ENCODE data around the gene NDUFS6. TPM values are rescaled to one million over a fixed set of nuclear protein-coding genes. Genes with fewer than 3 reads are reported as not detected.

The NDUFS6 gene
- total and polyA plus RNA-seq, 10 donors: 18.2 to 74.2 (median 29.2) TPM

DNA sequence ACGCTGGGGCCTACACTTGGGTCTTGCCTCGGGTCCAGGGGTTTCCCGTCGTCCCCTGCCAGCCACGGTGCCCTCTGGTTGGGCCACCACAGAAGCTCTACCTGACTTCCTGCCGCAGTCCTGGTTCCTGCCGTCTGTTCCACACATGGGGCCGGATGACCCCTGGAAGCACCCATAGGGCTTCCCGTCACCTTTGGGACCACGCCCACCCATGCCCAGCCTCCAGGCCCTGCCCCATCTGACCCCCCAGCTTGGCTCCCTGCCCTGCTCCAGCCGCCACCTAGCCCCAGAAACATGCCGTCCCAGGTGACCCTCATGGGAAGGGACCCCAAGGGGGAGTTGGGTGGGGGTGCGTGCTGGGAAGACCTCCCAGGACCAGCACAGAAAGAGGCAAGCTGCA, 15.2 kb upstream of the NDUFS6 start:
- no peaks in the 10 kb centered on the region for H3K9me3 ChIP-seq
- no peak overlapping the region for H3K27ac ChIP-seq
- peak; percentile 61 for DNase-seq
- no peak overlapping the region for H3K4me3 ChIP-seq
- H3K36me3 ChIP-seq: no peaks in the 10 kb centered on the region
- peaks cover 0 to 39% (median 8%) of the 10 kb centered on the region in 6 donors for H3K4me1 ChIP-seq
- peaks cover 0 to 24% (median 0%) of the 10 kb centered on the region in 7 donors for H3K27me3 ChIP-seq (replicated peaks in 1 of 7)
- WGBS, 5 donors: 83 to 93% (median 90%) methylated on average over 6 to 13 of the region's 13 CpGs
- TF ChIP-seq, protein P1, sequence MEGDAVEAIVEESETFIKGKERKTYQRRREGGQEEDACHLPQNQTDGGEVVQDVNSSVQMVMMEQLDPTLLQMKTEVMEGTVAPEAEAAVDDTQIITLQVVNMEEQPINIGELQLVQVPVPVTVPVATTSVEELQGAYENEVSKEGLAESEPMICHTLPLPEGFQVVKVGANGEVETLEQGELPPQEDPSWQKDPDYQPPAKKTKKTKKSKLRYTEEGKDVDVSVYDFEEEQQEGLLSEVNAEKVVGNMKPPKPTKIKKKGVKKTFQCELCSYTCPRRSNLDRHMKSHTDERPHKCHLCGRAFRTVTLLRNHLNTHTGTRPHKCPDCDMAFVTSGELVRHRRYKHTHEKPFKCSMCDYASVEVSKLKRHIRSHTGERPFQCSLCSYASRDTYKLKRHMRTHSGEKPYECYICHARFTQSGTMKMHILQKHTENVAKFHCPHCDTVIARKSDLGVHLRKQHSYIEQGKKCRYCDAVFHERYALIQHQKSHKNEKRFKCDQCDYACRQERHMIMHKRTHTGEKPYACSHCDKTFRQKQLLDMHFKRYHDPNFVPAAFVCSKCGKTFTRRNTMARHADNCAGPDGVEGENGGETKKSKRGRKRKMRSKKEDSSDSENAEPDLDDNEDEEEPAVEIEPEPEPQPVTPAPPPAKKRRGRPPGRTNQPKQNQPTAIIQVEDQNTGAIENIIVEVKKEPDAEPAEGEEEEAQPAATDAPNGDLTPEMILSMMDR (IDR thresholded peaks at IDR 0.05 in 8 of 11, conservative IDR thresholded peaks at IDR 0.05 in 3 of 11): no peak
- TF ChIP-seq POLR2AphosphoS5 (IDR thresholded peaks at IDR 0.05) (no peak), POLR2A (IDR thresholded peaks at IDR 0.05) (no peak)
- intact Hi-C loops (cut with DNase I; ENCODE audit: low total_unique reads): no loop called here

DNA sequence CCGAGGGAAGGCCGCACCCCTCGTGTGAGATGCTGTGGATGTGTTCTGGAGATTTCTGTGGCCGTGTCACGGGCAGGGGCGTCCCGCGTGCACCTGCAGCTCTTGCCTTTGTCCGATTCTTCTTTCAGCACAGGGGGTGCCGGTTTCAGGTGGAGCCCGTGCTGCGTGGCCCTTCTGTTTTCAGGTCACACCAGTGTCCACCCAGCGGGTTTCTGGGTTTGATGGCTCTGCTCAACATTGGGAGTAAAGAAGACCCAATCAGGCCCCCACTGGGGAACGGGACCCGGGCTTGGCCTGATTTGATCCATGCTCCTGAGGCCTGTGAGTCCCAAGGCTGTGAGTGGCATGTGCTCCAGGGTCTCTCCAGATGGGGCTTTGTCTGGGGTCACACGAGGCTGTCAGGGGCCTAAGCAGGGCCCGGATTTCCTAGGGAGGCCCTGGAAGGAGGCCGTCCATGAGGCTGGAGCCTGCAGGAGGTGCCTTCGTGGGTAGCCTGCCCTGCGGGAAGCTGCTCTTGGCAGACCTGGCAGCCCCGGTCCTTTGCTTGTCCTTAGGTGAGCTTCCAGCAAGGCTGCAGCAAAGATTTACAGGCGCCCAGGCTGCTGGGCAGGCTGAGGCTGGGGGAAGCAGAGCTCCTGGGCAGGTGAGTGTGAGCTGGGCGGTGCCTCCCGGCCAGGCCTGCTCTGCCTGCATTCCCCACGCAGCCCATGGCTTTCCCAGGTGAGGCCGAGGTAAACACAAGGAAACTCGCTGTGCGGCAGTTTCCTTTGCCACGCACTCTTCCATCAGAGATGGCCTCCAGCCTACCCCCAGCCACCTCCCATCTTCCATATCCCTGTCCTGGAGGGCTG, 14.4 kb upstream of the NDUFS6 start:
- 89 to 94% (median 91%) methylated on average over 20 to 29 of the region's 29 CpGs for WGBS, 5 donors
- H3K36me3 ChIP-seq: no peaks in the 10 kb centered on the region
- peak; percentile 71 for DNase-seq
- TF ChIP-seq, protein P1 (IDR thresholded peaks at IDR 0.05 in 8 of 11, conservative IDR thresholded peaks at IDR 0.05 in 3 of 11): no peak
- no peak for TF ChIP-seq POLR2AphosphoS5 (IDR thresholded peaks at IDR 0.05)
- no peak for TF ChIP-seq POLR2A (IDR thresholded peaks at IDR 0.05)
- no peak overlapping the region for H3K27ac ChIP-seq
- no peak overlapping the region for H3K4me3 ChIP-seq
- no peaks in the 10 kb centered on the region for H3K9me3 ChIP-seq
- peaks cover 0 to 44% (median 10%) of the 10 kb centered on the region in 6 donors for H3K4me1 ChIP-seq
- H3K27me3 ChIP-seq (replicated peaks in 1 of 7): peaks cover 0 to 24% (median 0%) of the 10 kb centered on the region in 7 donors
- intact Hi-C loops (cut with DNase I; ENCODE audit: low total_unique reads): no loop called here

DNA sequence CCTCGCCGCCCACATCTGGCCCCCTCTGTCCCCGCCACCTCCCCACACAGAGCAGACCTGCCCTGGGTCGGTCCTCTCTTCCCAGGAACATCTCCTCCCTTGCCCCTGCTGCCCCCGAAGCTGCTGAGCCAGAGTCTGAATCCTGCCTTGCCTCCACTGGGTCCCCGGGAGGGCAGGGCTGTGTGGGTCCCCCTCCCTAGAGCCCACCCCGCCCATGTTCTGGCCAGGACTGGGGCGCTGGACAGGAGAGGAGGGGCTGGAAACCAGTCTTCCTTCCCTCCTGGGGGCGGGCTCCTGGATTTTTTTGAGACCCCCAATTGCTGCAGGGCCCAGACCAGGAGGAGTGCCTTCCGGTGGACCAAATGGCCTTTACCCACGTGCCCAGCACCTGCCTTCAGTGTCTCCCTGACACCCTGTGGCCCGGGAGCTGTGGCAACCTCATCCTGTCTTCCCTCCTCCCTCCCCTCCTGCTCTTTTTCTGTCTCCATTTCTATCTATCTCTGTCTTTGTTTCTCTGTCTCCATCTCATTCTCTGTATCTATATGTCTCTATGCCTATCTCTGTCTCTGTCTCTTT, 13.6 kb upstream of the NDUFS6 start:
- H3K4me1 ChIP-seq: peaks cover 0 to 45% (median 13%) of the 10 kb centered on the region in 6 donors
- no peak overlapping the region for H3K4me3 ChIP-seq
- no peaks in the 10 kb centered on the region for H3K9me3 ChIP-seq
- peaks cover 0 to 24% (median 0%) of the 10 kb centered on the region in 7 donors for H3K27me3 ChIP-seq (replicated peaks in 1 of 7)
- H3K36me3 ChIP-seq: no peaks in the 10 kb centered on the region
- no peak overlapping the region for H3K27ac ChIP-seq
- DNase-seq: no peak
- no peak for TF ChIP-seq POLR2A (IDR thresholded peaks at IDR 0.05)
- TF ChIP-seq, protein P1 (IDR thresholded peaks at IDR 0.05 in 8 of 11, conservative IDR thresholded peaks at IDR 0.05 in 3 of 11): no peak
- TF ChIP-seq POLR2AphosphoS5 (IDR thresholded peaks at IDR 0.05): no peak
- WGBS, 5 donors: 83 to 91% (median 85%) methylated on average over 12 of the region's 12 CpGs
- intact Hi-C loops (cut with DNase I; ENCODE audit: low total_unique reads): no loop called here

DNA sequence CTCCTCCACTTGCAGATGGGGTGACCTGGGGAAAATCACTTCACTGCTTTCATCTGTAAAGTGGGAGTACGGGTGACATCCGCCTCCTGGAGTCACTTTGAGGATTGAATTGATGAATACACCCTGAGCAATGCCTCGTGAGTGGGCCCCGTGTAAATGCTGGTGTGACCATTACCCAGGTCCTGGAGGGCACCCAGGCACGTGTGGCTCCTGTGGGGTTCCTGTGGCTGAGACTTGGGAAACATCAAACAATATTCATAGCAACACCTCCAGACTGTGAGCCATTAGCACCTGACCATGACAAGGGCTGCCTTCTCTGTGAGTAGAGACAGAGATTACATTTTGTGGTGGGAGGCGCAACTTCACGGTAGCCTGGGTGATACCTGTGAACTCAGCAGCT, 13.0 kb upstream of the NDUFS6 start:
- H3K4me1 ChIP-seq: peaks cover 0 to 45% (median 8%) of the 10 kb centered on the region in 6 donors
- H3K4me3 ChIP-seq: no peak overlapping the region
- WGBS, 5 donors: 87 to 91% (median 89%) methylated on average over 5 to 7 of the region's 7 CpGs
- H3K9me3 ChIP-seq: no peaks in the 10 kb centered on the region
- no peak overlapping the region for H3K27ac ChIP-seq
- no peak for DNase-seq
- H3K27me3 ChIP-seq (replicated peaks in 1 of 7): peaks cover 0 to 24% (median 0%) of the 10 kb centered on the region in 7 donors
- TF ChIP-seq POLR2A (IDR thresholded peaks at IDR 0.05): no peak
- TF ChIP-seq POLR2AphosphoS5 (IDR thresholded peaks at IDR 0.05): no peak
- TF ChIP-seq, protein P1 (IDR thresholded peaks at IDR 0.05 in 8 of 11, conservative IDR thresholded peaks at IDR 0.05 in 3 of 11): no peak
- H3K36me3 ChIP-seq: no peaks in the 10 kb centered on the region
- intact Hi-C loops (cut with DNase I; ENCODE audit: low total_unique reads): no loop called here
